ENCODE results near the gene PARG. TPM values are rescaled to one million over a fixed set of nuclear protein-coding genes. Genes with fewer than 3 reads are reported as not detected.

PARG gene
- total RNA-seq, 1 experiment from 2014 or later = 69.7 TPM

GRCh38 chr10:49830846-49831245, 111.0 kb downstream of the PARG start:
- Mint-ChIP-seq H3K4me1 (ENCODE audit: low read depth, unreplicated experiment) (peaks cover 9% of the 10 kb centered on the region), H3K36me3 (ENCODE audit: insufficient read depth, unreplicated experiment) (peaks cover 35% of the 10 kb centered on the region), H3K27me3 (ENCODE audit: insufficient read depth, unreplicated experiment) (no peaks in the 10 kb centered on the region), H3K4me3 (ENCODE audit: unreplicated experiment) (no peak overlapping the region), H3K27ac (ENCODE audit: unreplicated experiment) (no peak overlapping the region), H3K9me3 (ENCODE audit: unreplicated experiment) (no peaks in the 10 kb centered on the region)
- ChIA-PET CTCF (no interaction called here), POLR2A (no interaction called here)
- BruUV-seq (replicated peaks) = no TSS peak
- no peak overlapping the region for H3K4me3 ChIP-seq (ENCODE audit: low read depth, low read length)
- intact Hi-C loops (cut with micrococcal nuclease; ENCODE audit: unreplicated experiment) = no loop called here
- H3K4me1 ChIP-seq = peaks cover 10% of the 10 kb centered on the region; the same call in 1 of the 2 replicates
- peaks cover 3% of the 10 kb centered on the region; the same call in 1 of the 2 replicates for H3K36me3 ChIP-seq (ENCODE audit: control insufficient read depth, insufficient read depth, low read length)
- no peaks in the 10 kb centered on the region for H3K9me3 ChIP-seq
- no peak for DNase-seq
- no peak for TF ChIP-seq CTCF (IDR thresholded peaks at IDR 0.05; ENCODE audit: insufficient read depth in 1 of 2, low read depth in 1 of 2, low read length in 1 of 2, severe bottlenecking in 1 of 2, unreplicated experiment in 1 of 2)
- no peaks in the 10 kb centered on the region for H3K27me3 ChIP-seq (replicated peaks; ENCODE audit: control insufficient read depth, insufficient read depth, low read length)

- Mint-ChIP-seq H3K4me1 (ENCODE audit: low read depth, unreplicated experiment) (peaks cover 3% of the 10 kb centered on the region), H3K9me3 (ENCODE audit: unreplicated experiment) (no peaks in the 10 kb centered on the region), H3K27ac (ENCODE audit: unreplicated experiment) (no peak overlapping the region), H3K27me3 (ENCODE audit: insufficient read depth, unreplicated experiment) (no peaks in the 10 kb centered on the region), H3K36me3 (ENCODE audit: insufficient read depth, unreplicated experiment) (peaks cover 40% of the 10 kb centered on the region), H3K4me3 (ENCODE audit: unreplicated experiment) (no peak overlapping the region)
- no peak for TF ChIP-seq CTCF (IDR thresholded peaks at IDR 0.05; ENCODE audit: insufficient read depth in 1 of 2, low read depth in 1 of 2, low read length in 1 of 2, severe bottlenecking in 1 of 2, unreplicated experiment in 1 of 2)
- ChIA-PET CTCF (no interaction called here), POLR2A (no interaction called here)
- H3K36me3 ChIP-seq (ENCODE audit: control insufficient read depth, insufficient read depth, low read length) = peaks cover 3% of the 10 kb centered on the region; the same call in 1 of the 2 replicates
- no peak overlapping the region for H3K4me3 ChIP-seq (ENCODE audit: low read depth, low read length)
- 0 out of 2 replicates have a peak, but pooled peaks cover 2% of the 10 kb centered on the region for H3K4me1 ChIP-seq
- no TSS peak for BruUV-seq (replicated peaks)
- no peaks in the 10 kb centered on the region for H3K27me3 ChIP-seq (replicated peaks; ENCODE audit: control insufficient read depth, insufficient read depth, low read length)
- H3K9me3 ChIP-seq = no peaks in the 10 kb centered on the region
- DNase-seq = no peak
- intact Hi-C loops (cut with micrococcal nuclease; ENCODE audit: unreplicated experiment) = no loop called here
Observed at GRCh38 chr10:49830016-49830415, 111.8 kb downstream of the PARG start.

GRCh38 chr10:49827297-49827696, 114.5 kb downstream of the PARG start:
- DNase-seq = no peak
- H3K27ac Mint-ChIP-seq (ENCODE audit: unreplicated experiment) = no peak overlapping the region
- no peaks in the 10 kb centered on the region for H3K9me3 Mint-ChIP-seq (ENCODE audit: unreplicated experiment)
- intact Hi-C loops (cut with micrococcal nuclease; ENCODE audit: unreplicated experiment) = no loop called here
- no peaks in the 10 kb centered on the region for H3K9me3 ChIP-seq
- no TSS peak for BruUV-seq (replicated peaks)
- no peak for TF ChIP-seq CTCF (IDR thresholded peaks at IDR 0.05; ENCODE audit: insufficient read depth in 1 of 2, low read depth in 1 of 2, low read length in 1 of 2, severe bottlenecking in 1 of 2, unreplicated experiment in 1 of 2)
- H3K4me3 ChIP-seq (ENCODE audit: low read depth, low read length) = no peak overlapping the region
- no peaks in the 10 kb centered on the region for H3K4me1 ChIP-seq
- ChIA-PET POLR2A (interaction anchor here (0.6 kb wide), 1 partner anchor 348 kb away, joined by 3 read pairs; no protein-coding TSS in a partner anchor), CTCF (no interaction called here)
- no peak overlapping the region for H3K4me3 Mint-ChIP-seq (ENCODE audit: unreplicated experiment)
- peaks cover 35% of the 10 kb centered on the region for H3K36me3 Mint-ChIP-seq (ENCODE audit: insufficient read depth, unreplicated experiment)
- H3K4me1 Mint-ChIP-seq (ENCODE audit: low read depth, unreplicated experiment) = no peaks in the 10 kb centered on the region
- H3K36me3 ChIP-seq (ENCODE audit: control insufficient read depth, insufficient read depth, low read length) = peaks cover 3% of the 10 kb centered on the region; the same call in 1 of the 2 replicates
- H3K27me3 ChIP-seq (replicated peaks; ENCODE audit: control insufficient read depth, insufficient read depth, low read length) = no peaks in the 10 kb centered on the region
- H3K27me3 Mint-ChIP-seq (ENCODE audit: insufficient read depth, unreplicated experiment) = no peaks in the 10 kb centered on the region

Data from Caco-2 (cell line).